GM08714 (cell line): ENCODE data around the gene NRN1L.

Source experiments
- H3K4me3 ChIP-seq: fragments of 200-500 bp; sonication (Bioruptor generic); 2 replicates; pipeline ENCODE4 v1.5.1; 2014; ENCODE audit warnings: mild to moderate bottlenecking, low read length, inconsistent platforms
- ZNF274 ChIP-seq: IDR thresholded peaks from 2 replicates; pipeline ENCODE4 v1.6.1; 2012; ENCODE audit warnings: mild to moderate bottlenecking, low read depth, low read length

The NRN1L gene

DNA sequence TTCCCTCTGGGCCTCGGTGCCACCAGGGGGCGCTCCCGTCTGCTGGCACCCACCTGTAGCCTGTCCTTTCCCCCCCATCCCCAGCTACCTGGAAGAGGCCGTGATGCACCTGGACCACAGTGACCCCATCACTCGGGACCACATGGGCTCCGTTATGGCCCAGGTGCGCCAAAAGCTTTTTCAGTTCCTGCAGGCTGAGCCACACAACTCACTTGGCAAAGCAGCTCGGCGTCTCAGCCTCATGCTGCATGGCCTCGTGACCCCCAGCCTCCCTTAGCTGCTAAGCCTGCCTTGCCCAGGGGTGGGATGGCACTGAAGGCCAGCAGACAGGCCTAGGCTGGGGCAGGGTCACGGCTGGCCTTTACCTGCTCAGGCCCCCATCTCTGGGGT lies 818 bp upstream of the NRN1L start:
- TF ChIP-seq ZNF274 = no peak
- no peak overlapping the region for H3K4me3 ChIP-seq

DNA sequence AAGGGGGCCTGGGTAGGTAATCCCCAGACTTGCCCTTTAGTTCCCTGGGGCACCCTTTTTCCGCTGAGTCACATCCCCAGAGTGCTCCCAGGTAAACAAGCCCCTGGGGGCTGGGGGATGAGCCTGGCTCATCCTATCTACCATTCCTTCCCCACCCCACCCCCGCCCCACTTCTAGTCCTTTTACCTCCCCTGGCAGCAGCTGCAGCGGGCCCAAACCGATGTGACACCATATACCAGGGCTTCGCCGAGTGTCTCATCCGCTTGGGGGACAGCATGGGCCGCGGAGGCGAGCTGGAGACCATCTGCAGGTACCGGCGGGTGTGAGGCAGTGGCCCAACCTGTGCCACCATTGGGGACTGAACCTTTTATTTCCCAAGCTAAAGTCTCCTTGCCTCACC lies 860 bp downstream of the NRN1L start:
- no peak overlapping the region for H3K4me3 ChIP-seq
- TF ChIP-seq ZNF274 = no peak

- H3K4me3 ChIP-seq = no peak overlapping the region
- no peak for TF ChIP-seq ZNF274
These were observed 1.3 kb downstream of the NRN1L start for GRCh38 chr16:67885976-67886375.

- H3K4me3 ChIP-seq = no peak overlapping the region
These were observed 1.7 kb downstream of the NRN1L start for GRCh38 chr16:67886387-67886786.

GRCh38 chr16:67888331-67888730 lies 3.6 kb downstream of the NRN1L start:
- no peak overlapping the region for H3K4me3 ChIP-seq
- TF ChIP-seq ZNF274 = no peak

More at GRCh38 chr16:67886387-67886786, 1.7 kb downstream of the NRN1L start:
- no peak for TF ChIP-seq ZNF274

DNA sequence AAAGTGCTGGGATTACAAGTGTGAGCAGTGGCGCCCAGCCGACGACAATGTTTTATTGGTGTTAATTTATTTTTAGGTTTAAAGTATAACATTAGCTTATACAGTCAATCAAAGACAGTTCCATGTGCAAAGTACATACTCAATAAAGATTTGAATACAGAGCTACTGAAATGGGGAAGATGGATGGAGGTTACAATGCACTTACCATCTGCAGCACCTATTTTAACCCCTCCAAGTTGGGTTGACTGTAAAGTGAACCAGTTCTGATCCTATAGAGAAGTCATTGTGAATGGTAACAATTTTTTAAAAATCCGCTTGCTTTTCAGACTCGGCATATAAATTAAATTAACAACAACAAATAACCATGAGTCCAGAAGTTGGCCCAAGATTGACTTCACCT lies 7.7 kb downstream of the NRN1L start:
- TF ChIP-seq ZNF274 = no peak
- peak overlapping the region; percentile 81; the same call in 1 of the 2 replicates for H3K4me3 ChIP-seq

DNA sequence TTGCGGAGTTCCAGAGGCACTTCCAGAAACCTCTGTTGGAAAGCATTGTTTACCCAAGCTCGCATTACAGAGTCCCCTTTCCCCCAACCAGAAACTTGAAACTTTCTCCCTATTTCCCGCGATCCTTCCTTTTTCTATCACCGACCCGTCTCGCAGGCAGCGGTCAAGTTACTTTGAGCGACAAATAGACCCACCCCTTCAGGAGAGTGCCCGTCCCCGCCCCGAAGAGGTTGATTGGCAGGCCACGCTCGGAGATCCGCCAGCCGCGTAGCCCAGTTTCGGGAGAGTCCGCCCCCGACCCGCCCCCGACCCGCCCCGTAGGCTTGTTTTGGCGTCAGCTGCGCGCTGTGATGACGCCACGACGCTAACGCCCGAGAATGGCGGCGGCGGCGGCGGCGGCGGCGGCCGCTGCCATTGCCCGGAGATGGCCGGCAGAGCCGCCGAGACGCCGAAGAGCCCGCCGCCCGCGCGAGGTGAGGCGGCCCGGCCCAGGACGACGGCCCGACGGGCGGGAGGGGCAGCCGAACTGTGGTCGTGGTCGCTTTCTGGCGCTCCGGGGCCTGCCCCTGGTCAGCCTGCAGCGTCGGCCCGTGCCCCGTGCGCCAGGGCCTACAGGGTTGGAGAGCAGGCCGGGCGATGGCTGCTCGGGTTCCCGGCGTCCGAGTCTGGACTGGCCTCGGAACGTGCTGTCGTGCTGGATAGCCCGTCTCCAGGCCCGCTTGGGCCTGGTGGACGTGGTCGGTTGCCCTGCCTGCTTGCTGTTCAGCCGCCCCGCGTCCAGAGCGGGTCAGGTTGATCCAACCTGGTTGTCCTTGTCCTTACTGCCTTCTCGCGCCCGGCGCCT lies 8.4 kb downstream of the NRN1L start, which contains the start of gene PSKH1:
Gene PSKH1, plus strand, starts transcription at position 356 of the 844 bp plus-strand sequence. CDS start 15,496 bp downstream, outside the sequence.
- TF ChIP-seq ZNF274 = no peak
- peak within 1 kb of the TSS; percentile 92 for H3K4me3 ChIP-seq

DNA sequence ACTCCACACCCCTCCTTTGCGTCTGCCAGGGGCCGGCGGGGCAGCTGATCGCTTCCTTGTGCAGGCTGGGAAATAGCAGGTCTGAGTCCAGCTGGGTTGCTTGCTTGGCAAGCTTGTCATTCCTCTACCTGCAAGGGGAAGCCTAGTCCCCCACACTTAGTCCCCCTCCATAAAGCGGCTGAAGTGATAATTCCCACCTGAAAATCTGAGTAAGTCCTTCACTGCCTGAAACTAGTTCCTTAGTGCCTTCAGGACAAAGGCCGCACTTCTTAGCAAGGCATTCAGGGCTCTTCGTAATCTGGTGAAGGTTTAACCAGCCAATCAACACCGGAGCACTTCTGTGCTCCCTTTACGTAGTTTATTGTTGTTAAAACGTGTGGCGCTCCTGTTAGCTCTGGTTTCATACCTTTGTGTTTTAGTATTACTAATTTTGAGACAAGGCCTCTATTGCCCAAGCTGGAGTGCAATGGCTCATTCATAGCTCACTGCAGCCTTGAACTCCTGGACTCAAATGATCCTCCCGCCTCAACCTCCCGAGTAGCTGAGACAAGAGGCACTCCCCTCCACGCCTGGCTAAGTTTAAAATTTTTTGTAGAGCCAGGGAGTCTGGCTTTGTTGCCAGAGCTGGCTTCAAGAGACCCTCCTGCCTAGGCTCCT lies 9.2 kb downstream of the NRN1L start:
- no peak for TF ChIP-seq ZNF274
- H3K4me3 ChIP-seq = peak overlapping the region; percentile 92

DNA sequence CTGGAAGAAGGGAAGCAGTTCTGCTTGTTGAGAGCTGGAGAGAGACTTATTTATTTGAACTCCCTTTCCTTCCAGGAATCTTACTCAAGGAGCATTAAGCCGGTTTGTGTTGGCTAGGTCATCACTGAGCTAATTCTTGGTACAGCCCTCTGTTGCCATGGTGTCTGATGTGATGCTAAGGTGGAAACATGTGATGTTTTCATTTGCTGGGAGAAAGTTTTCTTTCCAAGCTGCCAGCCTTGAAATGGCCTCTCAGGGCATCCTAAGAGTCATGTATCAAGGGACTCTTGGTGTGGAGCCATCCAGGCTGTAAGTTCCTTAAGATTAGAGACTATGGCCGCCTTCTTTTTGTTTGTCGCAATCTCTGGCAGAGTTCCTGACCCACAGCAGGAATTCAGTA lies 12.5 kb downstream of the NRN1L start:
- TF ChIP-seq ZNF274 = no peak
- no peak overlapping the region for H3K4me3 ChIP-seq

GRCh38 chr16:67901734-67902133 lies 17.0 kb downstream of the NRN1L start:
- H3K4me3 ChIP-seq = no peak overlapping the region

DNA sequence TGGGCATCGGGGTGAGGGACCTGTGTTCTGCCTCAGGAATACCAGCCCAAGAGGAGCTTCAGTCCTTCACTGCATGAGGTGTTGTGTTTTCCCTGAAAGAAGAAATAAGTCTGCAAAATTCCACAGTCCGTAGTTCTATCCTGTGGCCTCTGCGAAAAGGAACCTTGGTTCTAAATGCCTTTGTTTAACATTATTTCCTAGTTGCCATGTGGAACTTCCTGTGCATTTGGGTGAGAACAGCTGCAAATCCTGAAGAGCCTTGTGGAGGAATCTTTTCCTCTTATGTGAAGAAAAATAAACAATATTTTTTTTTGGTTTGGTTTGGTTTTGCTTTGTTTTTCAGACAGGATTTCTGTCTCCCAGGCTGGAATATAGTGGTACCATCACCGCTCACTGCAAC lies 18.1 kb downstream of the NRN1L start:
- H3K4me3 ChIP-seq = no peak overlapping the region
- TF ChIP-seq ZNF274 = no peak

More at GRCh38 chr16:67901734-67902133, 17.0 kb downstream of the NRN1L start:
- no peak for TF ChIP-seq ZNF274

GRCh38 chr16:67907397-67908180 lies 22.9 kb downstream of the NRN1L start:
- TF ChIP-seq ZNF274 = no peak
- H3K4me3 ChIP-seq = no peak overlapping the region

- H3K4me3 ChIP-seq = no peak overlapping the region
- TF ChIP-seq ZNF274 = no peak
These were observed 24.5 kb downstream of the NRN1L start for GRCh38 chr16:67909056-67909742.

- TF ChIP-seq ZNF274 = no peak
- H3K4me3 ChIP-seq = no peak overlapping the region
These were observed 25.5 kb downstream of the NRN1L start for GRCh38 chr16:67910158-67910557.
